Activated CD4-positive, CD25-positive, alpha-beta regulatory T cell (primary cell): ENCODE measurements around the gene CFLAR.

Source experiments
- DNase-seq, 4 experiments: peaks; one replicate each; lab custom pipeline; 2025; lab: John Stamatoyannopoulos, UW

Gene CFLAR

GRCh38 chr2:201216918-201217317, 101.0 kb downstream of the CFLAR start:
- no peak for DNase-seq

- no peak for DNase-seq
Measured at GRCh38 chr2:201218780-201219179, 102.8 kb downstream of the CFLAR start.

GRCh38 chr2:201219328-201220096, 103.5 kb downstream of the CFLAR start:
- DNase-seq = no peak

- no peak for DNase-seq
Measured at GRCh38 chr2:201220102-201220570, 104.2 kb downstream of the CFLAR start.

- no peak for DNase-seq
Measured at GRCh38 chr2:201223089-201224073, 107.4 kb downstream of the CFLAR start.
